Astrocyte of the spinal cord (primary cell): Measurements from ENCODE around the gene FBH1.
A peak's percentile ranks its signal among the peaks of the same experiment; 100 is the strongest.

Experiments used
- DNase-seq: peaks from one replicate; pipeline ENCODE4 v3.0.0; 2011; ENCODE audit warnings: low read depth, low spot score
- H3K4me3 ChIP-seq: 2 replicates; pipeline ENCODE4 v1.5.1; 2011; ENCODE audit warnings: low read depth, mild to moderate bottlenecking, low read length, moderate library complexity
- CTCF ChIP-seq: IDR thresholded peaks from 2 replicates; pipeline ENCODE4 v1.5.1; 2012; ENCODE audit warnings: low read depth, mild to moderate bottlenecking, low read length, inconsistent platforms
- in situ Hi-C: cut with HindIII; loops from 2 replicates; pipeline ENCODE4 v1.10.0; 2017; ENCODE audit warnings: low sequenced_read_pairs

FBH1 gene

GRCh38 chr10:5952731-5953385 lies 62.8 kb downstream of the FBH1 start:
- in situ Hi-C loops = no loop called here
- no peak for TF ChIP-seq CTCF
- H3K4me3 ChIP-seq = no peak overlapping the region
- DNase-seq = no peak

- no peak for DNase-seq
- H3K4me3 ChIP-seq = no peak overlapping the region
- in situ Hi-C loops = no loop called here
- no peak for TF ChIP-seq CTCF
Observed at GRCh38 chr10:5953676-5954075, 63.6 kb downstream of the FBH1 start.

- TF ChIP-seq CTCF = no peak
- in situ Hi-C loops = no loop called here
- H3K4me3 ChIP-seq = no peak overlapping the region
- DNase-seq = no peak
Observed at GRCh38 chr10:5956146-5956936, 66.3 kb downstream of the FBH1 start.

- no peak overlapping the region for H3K4me3 ChIP-seq
- in situ Hi-C loops = no loop called here
- no peak for TF ChIP-seq CTCF
- peak; percentile 47 for DNase-seq
Observed at GRCh38 chr10:5958077-5958476, 68.0 kb downstream of the FBH1 start.

DNA sequence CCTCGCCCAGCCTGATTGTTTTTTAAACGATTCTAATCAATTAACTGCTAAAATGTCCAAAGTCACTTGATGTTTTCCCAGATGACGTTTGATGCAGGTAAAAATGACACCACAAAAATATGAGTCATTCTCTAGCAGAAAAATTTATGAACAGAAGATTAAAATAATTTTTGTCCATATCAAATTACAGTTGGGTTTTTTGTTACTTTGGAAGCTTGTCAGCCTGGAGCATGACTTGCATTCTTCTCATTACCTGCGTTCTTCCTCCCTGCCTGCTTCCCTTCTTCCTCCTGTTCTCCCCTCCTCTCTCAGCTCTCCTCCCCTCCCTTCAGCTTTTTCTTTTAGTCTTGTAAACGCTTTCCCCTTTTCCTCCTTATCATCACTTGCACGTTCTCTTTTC lies 68.6 kb downstream of the FBH1 start:
- no peak for TF ChIP-seq CTCF
- in situ Hi-C loops = no loop called here
- DNase-seq = no peak
- no peak overlapping the region for H3K4me3 ChIP-seq

GRCh38 chr10:5959142-5959541 lies 69.1 kb downstream of the FBH1 start:
- in situ Hi-C loops = no loop called here
- no peak overlapping the region for H3K4me3 ChIP-seq
- no peak for DNase-seq
- no peak for TF ChIP-seq CTCF
